HG03432 (cell line): ENCODE results near the gene FAM131C.
"Not testable (repeated sequence)": the region's sequence is repeated elsewhere in the genome, so short reads cannot be mapped to it uniquely, and the experiment has no call there.

Experiments
- ATAC-seq: cut with Tn5 transposase; IDR thresholded peaks from one replicate; pipeline ENCODE4 v1.9.1; 2021; ENCODE audit warnings: mild to moderate bottlenecking, moderate library complexity; ENCODE audit not compliant: unreplicated experiment

FAM131C gene

DNA sequence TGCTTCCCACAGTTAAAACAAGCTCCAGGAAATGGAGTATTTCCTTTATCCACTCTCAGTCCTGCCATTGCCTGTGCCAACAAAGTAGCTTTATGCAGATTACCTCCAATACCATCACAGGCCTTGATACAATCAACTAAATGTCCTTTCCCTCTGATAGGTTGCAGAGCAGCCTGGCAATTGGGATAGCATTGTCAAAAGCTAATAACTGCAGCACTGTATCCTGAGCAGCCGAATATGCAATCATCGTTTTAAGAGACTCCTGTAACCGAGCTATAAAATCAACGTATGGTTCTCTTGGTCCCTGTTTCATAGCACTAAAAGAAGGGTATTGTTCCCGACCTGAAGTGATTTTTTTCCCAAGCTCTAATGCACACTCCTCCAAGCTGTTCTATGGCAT is 33.6 kb upstream of the FAM131C start:
- ATAC-seq: not testable (repeated sequence)

DNA sequence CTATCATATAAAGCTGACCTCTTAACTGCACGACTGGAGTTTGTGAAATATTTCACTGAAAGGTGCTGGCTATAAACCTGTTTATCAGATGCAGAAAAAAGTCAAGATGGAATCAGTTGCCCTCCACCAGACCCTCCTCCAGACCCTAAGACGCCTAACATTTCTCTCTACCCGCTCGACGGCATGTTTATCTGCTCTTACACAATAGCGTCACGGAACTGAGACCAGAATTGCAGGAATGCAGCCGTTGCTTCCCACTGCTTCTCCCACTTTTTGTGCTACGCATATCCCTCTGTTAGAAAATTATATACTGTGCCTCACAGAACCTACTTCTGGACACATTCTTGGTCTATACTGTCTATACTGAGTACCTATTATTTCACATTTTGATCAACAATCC is 28.2 kb upstream of the FAM131C start:
- ATAC-seq: no peak

DNA sequence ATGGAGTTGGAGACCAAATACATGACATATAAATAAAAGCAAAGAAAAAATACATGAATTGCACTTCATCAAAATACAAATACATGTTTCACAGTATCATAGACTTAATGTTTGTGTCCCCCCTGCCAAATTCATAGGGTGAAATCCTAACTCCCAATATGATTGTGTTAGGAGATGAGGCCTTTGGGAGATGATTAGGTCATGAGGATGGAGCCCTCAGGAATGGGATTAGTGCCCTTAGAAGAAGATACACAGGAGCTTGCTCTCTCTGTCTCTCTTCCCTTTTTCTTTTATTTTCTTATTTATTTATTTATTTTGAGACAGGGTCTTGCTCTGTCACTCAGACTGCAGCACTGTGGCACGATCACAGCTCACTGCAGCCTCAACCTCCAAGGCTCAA is 26.0 kb upstream of the FAM131C start:
- ATAC-seq: no peak

DNA sequence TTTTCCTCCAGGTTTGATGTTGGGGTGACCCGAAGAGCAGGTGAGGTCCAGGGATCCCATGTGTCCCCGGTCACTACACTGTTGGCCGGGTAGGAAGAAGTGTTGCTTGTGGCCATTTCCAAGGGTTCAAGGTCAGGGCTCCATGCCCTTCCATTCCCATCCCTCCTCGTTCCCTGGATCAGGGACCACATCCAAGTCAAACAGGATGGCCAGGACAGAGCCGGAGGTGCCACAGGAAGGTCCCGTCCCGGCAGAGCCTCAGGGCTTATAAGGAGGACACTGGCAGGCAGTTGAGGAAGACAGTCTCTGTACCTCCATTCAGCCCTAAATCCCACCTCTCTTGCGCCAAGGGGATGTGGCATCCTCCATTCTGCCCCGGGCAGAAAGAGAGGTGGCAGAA is 22.0 kb upstream of the FAM131C start:
- no peak for ATAC-seq

DNA sequence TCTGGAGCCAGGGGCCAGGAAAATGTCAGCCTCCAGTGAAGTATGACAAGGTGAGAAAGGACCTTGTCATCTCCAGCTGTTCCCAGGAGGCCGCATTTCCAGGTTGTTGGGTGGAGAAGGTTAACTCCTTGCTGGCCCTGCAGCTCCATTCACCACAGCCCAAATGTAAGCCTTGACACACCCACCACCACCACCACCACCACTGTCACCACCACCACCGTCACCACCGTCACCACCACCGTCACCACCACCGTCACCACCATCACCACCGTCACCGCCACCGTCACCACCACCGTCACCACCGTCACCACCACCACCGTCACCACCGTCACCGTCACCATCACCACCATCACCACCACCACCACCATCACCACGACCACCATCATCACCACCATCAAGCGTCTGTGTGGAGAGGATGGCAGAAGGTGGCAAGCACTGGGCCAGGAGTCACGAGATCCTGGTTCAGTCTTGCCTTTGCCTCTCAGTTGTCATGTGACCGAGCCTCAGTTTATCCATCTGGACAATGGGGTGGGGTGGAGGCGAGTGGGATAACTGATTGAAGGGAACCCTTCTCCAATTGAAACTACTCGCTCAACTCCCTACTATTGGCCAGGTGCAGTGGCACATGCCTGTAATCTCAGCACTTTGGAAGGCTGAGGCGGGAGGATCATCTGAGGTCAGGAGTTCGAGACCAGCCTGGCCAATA is 21.2 kb upstream of the FAM131C start:
- no peak for ATAC-seq

DNA sequence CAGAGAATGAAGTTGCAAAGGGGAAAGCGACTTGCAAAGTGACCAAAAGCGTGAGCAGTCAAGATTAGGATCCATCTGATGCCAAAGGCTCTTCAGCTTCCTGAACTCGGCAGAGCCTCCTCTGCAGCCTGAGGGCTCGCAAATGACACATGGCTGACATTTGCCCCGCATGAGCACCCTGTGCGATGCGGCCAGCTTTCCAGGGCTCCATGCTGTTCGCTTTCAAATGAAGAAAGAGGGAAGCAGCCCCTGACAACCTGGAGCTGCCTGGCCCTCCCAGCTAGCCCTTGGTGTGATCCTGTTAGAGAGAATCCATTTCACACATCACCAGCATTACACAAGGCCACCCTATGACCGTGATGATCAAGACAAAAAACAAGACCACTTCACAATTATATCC is 20.2 kb upstream of the FAM131C start:
- ATAC-seq: no peak

DNA sequence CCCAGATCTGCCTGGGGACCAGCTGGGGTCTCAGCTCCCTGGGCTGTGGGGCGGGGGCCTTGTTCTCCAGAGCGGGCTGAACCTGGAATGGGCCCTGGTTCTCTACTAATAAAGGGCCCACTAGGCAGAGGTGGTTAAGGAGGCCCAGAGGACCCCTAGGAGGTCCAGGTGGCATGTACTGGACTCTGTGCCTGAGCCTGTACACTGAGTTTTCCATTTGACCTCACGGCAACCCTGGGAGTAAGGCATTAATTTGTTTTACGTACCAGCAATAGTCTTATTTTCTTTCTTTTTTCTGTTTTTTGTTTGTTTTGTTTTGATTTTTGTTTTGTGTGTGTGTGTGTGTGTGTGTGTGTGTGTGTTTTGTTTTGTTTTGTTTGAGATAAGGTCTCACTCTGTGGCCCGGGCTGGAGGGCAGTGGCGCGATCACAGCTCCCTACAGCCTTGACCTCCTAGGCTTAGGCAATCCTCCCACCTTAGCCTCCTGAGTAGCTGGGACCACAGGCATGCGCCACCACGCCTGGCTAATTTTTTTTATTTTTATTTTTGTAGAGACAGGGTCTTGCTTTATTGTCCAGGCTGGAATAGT is 19.6 kb upstream of the FAM131C start:
- ATAC-seq: no peak

DNA sequence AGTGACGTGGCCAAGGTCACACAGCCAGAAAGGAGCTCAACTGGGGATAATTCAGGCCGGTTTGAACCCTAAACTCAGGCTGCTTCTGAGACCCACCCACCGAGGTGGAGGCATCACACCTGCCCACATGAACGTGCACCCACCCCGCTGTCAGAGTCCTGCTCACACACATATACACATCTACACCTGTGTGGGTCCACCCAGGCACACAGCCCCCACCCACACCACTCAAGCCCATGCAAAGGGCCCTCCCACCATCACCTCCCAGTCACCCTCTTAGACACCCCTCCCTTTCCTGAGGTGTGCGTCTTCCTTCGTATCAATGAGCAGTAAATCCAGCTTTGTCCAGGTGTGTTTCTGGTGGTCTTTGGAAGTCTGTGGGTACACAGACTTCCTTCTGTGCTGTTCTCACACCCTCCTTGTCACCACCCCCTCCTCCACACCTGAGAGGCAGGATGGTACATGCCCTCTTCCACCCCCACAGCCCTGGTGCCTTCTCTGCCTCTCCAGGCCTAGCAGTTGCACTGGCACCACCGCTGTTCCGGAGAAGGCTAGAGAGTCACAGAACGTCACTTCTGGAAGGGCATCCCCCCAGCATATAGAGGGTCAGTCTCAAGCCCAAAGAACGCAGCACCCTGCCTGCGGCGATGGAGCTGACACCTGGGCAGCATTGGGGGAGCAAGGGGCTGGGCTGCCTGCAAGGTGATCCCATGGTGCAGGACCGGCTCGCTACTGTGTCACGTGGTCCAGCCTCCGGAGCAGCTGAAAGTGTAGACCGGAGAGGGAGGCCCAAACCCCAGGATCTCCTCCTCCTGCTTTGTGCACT is 18.9 kb upstream of the FAM131C start:
- ATAC-seq: no peak

DNA sequence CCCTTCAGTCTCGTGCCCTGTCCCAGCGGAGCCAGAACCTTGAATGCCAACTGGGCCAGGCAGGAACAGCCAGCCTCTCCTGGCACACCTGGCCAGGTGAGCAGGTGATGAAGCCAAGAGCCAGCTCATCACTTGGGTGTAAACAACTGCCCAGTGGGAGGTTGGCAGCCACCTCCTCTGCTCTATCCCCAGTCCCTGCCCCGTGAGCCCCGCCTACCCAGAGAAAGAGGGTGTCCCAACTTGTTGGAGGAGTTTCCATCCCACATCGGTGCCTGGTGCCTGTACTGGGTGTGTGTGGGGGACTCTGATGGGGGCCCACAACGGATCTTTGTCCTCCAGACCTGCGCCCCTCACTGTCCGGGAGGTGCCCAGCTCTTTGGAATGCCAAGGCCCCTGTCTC is 17.8 kb upstream of the FAM131C start:
- no peak for ATAC-seq

DNA sequence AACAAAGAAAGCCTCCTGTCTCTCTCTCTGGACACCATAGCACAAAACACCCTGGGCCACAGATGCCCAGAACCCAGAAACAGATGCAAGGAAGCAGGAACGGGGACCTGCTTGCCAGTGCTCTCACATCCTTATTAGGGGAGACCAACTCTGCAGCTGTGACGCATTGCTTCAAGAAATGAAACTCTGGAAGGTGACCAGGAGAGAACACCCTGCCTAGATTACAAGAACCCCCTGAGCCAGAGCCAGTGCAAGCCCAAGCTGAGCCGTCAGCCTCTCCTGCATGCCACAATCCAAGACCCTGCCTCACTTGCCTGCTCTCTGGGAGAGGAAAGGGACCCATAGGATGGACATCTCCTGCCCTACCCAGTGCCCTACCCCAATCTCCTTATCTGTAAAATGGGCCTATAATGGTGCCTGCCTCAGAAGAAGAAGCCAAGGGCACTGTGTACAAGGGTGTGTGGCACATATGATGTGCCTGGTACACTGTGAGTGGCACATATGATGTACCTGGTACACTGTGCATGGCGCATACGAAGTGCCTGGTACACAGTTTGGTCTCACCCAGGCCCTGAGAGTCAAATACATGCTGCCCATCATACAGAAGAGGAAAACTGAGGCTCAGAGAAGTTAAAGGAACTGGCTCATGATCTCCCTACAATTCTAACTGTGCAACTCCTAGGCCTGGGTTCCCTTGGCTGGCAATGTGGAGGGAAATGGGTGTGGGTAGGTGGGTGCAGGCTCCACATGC is 16.8 kb upstream of the FAM131C start:
- ATAC-seq: no peak

DNA sequence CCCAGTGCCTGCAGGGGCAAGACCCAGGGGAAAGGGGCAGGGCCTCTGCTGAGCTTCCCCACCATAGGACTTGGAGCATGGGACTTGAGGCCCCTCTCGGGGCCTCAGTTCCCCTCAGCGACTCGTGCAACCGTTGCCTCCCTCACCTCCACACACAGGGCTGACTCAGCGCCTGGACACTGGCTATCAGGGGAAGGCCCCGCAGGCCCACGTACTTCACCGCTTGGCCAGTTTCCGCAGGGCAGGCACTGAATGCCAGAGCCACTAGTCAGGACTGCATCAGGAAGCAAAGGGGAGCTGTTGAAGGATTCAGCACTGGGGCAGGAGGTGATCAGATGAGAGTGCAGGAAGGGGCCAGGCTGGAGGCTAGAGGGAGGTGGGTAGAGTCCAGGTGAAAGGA is 15.5 kb upstream of the FAM131C start:
- ATAC-seq: no peak

DNA sequence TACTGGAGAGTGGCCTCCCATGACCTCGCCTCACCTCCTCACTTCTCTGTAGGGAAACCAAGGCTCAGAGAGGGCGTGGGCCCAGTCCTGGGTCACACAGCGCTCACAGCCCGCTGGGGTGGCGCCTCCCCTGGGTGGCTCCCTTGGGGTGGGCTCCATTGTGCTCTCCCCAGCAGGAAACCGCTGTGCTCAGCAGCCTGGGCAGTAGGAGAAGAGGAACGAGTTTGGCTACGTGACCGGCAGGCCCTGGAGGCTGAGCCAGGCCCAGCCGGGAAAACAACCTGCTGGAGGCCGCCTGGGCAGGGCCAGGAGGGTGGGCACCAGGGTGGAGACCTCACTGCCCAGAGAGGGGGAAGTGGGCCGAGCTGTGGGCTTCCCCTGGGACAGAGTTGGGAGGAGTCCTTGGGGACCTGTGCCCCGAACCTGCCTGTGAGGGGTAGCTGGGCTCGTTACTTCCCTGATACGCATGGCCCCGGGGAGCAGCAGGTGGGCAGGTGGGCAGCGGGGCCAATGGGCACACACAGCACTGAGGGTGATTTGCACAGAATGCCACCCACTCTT is 15.0 kb upstream of the FAM131C start:
- no peak for ATAC-seq

DNA sequence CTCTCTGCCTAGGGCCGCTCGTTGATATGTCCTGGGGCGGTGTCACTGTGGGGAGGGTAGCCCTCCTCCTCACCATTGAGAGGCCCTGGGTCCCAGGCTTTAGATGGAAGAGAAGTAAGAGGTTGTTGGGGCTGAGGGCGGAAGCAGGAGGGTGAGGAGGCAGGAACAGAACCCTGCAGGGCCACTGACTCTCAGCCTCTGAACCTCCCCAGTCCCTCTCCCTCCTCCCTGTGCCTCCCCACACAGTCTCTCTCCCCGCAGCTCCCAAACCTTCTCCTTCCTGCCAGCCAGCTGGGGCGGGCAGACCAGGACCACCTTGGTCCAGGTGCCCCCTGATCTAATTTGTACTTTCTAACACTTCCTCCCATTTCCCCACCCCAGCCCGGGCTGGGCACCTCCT is 14.3 kb upstream of the FAM131C start:
- no peak for ATAC-seq

DNA sequence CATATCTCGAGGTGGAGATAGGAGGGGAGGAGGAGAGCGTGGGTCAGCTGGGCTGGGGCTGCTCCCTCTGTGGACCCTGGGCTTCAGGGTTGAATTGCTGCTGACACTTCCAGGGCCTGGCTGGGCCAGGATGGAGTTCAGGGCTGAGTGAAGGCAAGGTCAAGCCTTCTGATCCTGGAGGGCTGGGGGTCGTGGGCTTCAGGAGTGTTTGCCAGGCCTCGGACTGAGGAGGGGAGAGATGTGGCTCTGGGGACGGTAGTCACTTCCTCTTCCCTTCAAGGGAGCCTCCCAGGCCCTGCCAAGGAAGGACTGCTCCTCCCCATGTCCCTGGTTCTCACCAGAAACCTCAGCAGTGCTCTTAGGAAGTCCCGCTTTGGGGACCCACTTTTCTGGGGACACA is 12.1 kb upstream of the FAM131C start:
- no peak for ATAC-seq

DNA sequence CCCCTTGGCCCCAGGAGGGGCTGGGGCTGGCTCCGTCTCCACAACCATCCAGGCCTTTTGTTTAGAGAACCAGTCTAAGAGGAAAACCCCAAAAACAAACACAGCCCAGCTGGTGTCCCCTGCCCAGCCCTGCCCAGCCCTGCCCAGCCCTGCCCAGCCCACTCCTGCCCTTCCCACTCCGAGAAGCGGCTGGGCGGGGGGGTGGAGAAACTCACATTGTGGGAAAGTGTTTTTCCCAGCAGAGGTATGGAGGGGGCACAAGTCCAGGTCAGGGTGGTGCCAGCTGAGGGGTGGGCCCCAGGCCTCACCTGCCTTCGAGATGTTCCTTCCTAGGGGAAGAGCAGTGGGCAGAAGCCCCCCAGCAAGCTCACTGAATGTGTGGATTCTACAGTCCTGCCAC is 10.0 kb upstream of the FAM131C start:
- ATAC-seq: no peak

DNA sequence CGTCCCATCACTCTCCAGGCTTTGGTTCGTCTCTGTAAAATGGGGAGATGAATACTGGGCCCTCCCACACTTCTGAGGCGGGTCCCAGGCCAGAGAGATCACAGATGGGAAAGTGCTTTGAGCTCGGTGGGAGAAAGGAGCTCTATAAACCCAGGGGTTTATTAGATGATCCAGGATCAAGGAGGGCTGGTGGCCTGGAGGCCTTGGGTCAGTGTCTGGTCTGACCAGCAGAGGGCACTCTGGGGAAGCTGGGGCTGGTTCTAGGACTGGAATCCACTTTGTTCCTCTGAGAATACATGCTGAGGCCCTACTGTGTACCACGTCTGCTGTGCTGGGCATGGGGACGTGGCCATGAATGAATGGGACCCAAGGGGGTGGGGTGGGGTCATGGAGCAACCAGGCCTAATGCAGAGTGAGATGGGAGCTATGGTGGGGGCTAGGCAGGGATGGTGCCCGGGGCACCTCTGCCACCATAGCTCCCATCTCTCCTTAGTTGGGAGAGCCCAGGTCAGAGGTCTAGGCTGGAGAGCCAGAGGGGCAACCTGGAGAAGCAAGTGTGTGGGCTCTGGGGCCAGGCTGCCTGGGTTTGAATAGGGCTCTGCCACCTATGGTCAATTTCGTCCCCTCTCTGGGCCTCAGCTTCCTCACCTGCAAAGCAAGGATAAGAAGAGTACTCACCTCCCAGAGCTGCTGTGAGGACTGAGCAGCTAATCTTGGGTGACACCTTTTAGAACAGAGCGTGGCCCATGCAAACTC is 9.0 kb upstream of the FAM131C start:
- no peak for ATAC-seq

DNA sequence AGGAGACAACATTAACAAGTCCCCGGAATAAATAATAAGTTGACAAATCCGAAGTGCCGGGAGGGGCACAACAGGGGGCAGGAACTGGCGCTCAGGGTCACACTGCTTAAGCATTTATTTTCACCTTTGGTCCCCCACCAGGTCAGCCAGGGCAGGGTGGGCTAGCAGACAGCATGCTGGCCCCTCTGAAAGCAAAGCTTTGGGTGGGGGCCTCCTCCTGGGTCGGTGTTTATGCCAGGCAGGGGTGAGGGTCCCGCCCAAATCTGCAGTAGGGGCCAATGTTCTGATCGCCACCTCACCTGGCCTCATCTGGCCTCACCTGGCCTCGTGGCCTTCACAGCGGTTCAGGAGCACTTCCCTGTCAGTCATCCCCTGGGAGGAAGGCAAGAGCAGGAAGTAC is 8.2 kb upstream of the FAM131C start:
- no peak for ATAC-seq

DNA sequence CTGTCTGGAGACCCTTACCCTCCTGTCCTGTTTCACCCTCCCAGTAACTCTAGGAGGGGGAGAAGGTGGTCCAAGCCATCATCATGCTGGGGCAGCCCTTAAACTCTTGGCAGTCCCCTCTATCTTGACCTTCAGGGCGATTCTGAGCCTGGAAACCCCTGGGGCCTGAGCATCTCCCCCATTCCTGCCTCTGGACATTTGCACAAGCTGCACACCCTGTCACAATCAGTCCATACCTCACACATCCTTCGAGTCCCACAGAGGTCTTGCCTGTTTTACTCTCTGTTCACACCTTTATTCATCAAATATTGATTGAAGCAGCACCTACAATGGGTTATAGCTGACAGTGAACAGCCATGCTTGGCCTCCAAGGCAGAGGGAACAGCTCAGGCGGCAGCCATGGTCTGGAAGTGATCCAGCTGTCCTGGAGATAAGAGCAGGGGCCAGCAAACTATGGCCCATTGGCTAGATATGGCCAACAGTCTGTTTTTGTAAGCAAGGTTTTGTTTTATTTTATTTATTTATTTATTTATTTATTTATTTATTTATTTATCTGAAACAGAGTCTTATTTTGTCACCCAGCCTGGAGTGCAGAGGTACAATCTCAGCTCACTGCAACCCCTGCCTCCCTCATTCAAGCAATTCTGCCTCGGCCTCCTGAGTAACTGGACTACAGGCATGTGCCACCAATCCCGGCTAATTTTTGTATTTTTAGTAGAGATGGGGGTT is 7.1 kb upstream of the FAM131C start:
- ATAC-seq: no peak

DNA sequence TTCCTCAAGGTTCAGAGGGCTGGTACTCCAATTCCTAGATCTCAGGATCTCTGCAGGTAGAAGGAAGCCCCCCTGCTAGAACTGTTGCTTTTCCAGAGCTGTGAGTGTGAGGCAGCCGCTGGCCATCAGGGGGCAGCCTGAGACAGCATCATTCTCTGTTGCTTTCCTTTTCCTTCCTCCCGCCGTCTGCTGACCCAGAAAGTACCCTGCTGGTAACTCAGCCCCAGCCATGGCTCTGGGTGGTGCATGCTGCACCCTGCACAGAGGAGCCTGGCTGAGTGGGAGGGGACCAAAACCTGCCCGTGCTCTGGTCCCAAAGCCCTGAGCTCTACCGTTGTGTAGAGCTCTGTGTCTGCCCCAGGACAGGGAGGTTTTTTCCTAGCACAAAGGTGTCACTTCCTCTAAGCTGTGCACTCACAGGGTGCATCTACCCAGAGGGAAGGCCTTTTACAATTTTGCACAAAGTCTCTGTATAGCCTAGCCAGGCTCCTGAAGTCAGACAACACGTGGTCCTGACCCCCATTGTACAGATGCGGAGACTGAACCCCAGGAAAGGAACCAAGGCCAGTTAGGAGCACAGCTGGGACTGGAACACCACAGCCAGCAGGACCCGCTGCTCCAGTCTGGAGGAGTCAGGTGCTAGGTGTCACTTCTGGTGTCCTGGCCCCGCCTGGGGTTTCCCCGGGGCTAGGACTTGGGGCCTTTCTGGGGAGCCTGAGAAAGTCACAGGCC is 5.6 kb upstream of the FAM131C start:
- peak; percentile 59 for ATAC-seq
